Measurements from ENCODE around the gene C1orf94. TPM values are rescaled to one million over a fixed set of nuclear protein-coding genes. Genes with fewer than 3 reads are reported as not detected.

C1orf94 gene
- total and polyA plus RNA-seq, 8 donors, result not detected

DNA sequence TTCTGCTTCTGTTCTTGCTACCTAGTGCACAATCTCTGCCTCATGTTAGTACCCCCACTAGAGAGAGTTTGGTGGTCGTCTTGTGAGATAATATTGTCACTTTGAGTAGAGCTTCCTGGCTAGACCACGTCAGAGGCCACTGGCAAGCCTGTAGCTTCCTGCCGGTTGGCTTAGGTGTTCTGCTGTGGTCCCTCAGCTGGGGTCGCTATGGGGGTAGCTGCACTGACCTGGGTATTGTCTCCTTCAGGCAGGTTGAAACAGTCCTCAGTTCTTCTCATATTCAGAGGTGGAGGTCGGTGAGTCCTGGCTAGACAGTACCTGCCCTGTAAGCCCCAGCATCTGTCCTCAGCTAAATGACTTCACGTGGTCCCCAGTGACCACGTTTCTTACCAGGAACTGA lies 86.2 kb downstream of the C1orf94 start:
- H3K36me3 ChIP-seq, result no peaks in the 10 kb centered on the region
- peaks cover 3 to 48% (median 15%) of the 10 kb centered on the region in 3 donors for H3K27me3 ChIP-seq
- DNase-seq, result no peak
- WGBS, 5 donors, result 59 to 72% (median 64%) methylated on average over 7 of the region's 7 CpGs
- intact Hi-C loops (cut with DNase I; ENCODE audit: low total_unique reads), result no loop called here
- TF ChIP-seq EP300 (IDR thresholded peaks at IDR 0.05), result no peak
- TF ChIP-seq, protein P1, sequence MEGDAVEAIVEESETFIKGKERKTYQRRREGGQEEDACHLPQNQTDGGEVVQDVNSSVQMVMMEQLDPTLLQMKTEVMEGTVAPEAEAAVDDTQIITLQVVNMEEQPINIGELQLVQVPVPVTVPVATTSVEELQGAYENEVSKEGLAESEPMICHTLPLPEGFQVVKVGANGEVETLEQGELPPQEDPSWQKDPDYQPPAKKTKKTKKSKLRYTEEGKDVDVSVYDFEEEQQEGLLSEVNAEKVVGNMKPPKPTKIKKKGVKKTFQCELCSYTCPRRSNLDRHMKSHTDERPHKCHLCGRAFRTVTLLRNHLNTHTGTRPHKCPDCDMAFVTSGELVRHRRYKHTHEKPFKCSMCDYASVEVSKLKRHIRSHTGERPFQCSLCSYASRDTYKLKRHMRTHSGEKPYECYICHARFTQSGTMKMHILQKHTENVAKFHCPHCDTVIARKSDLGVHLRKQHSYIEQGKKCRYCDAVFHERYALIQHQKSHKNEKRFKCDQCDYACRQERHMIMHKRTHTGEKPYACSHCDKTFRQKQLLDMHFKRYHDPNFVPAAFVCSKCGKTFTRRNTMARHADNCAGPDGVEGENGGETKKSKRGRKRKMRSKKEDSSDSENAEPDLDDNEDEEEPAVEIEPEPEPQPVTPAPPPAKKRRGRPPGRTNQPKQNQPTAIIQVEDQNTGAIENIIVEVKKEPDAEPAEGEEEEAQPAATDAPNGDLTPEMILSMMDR (IDR thresholded peaks at IDR 0.05), result no peak
- no peak for TF ChIP-seq POLR2A (IDR thresholded peaks at IDR 0.05)
- TF ChIP-seq POLR2AphosphoS5 (IDR thresholded peaks at IDR 0.05), result no peak
- no peak overlapping the region for H3K27ac ChIP-seq
- H3K9me3 ChIP-seq, result no peaks in the 10 kb centered on the region
- no peaks in the 10 kb centered on the region for H3K4me1 ChIP-seq
- no peak overlapping the region for H3K4me3 ChIP-seq

DNA sequence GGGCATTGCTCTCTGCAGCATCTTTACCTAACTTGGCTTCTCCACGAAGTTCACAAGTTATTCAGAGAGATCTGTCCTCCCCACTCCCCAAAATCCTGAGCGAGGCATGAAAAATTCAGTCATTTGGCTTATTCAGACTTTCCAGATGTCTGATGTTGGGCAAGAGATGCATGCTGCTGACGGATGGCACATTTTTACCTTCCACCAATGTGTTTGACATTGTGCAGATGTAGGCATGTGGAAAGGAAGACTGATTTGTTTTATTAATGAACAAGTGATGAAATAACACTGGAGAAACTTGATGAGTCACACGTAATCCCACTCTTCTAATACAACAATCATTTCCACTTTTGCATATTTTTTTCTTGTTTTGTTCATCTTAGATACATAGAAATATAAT lies 86.7 kb downstream of the C1orf94 start:
- Histone ChIP-seq H3K36me3 (no peaks in the 10 kb centered on the region), H3K9me3 (no peaks in the 10 kb centered on the region), H3K4me1 (no peaks in the 10 kb centered on the region), H3K27me3 (peaks cover 3 to 53% (median 15%) of the 10 kb centered on the region in 3 donors), H3K27ac (no peak overlapping the region), H3K4me3 (no peak overlapping the region)
- no peak for DNase-seq
- intact Hi-C loops (cut with DNase I; ENCODE audit: low total_unique reads), result no loop called here
- TF ChIP-seq, protein P1 (IDR thresholded peaks at IDR 0.05), result no peak
- TF ChIP-seq POLR2A (IDR thresholded peaks at IDR 0.05) (no peak), POLR2AphosphoS5 (IDR thresholded peaks at IDR 0.05) (no peak), EP300 (IDR thresholded peaks at IDR 0.05) (no peak)
- 63 to 72% (median 69%) methylated on average over 4 of the region's 4 CpGs for WGBS, 5 donors

DNA sequence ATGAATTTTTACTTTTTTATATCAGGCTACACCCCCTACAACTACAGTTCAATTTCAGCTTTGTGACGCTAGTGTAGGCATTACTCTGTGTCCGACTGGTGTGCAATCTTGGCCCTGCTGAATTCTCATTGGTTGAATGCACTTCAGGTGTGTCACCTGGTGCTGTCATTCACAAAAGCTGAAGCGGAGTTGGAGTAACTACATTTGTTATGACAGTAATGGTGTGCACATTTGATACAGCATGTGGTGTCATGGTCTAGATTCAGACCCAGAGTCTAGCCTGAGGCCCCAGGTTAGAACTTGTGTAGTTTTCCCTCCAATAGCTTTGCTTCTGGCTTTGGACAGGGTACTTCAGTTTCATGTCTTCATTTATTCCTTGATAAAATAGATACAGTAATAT lies 88.7 kb downstream of the C1orf94 start:
- TF ChIP-seq POLR2AphosphoS5 (IDR thresholded peaks at IDR 0.05) (no peak), POLR2A (IDR thresholded peaks at IDR 0.05) (no peak), EP300 (IDR thresholded peaks at IDR 0.05) (no peak)
- TF ChIP-seq, protein P1 (IDR thresholded peaks at IDR 0.05), result no peak
- Histone ChIP-seq H3K27ac (no peak overlapping the region), H3K36me3 (no peaks in the 10 kb centered on the region), H3K4me1 (no peaks in the 10 kb centered on the region), H3K27me3 (peaks cover 3 to 58% (median 15%) of the 10 kb centered on the region in 3 donors), H3K9me3 (no peaks in the 10 kb centered on the region), H3K4me3 (no peak overlapping the region)
- intact Hi-C loops (cut with DNase I; ENCODE audit: low total_unique reads), result no loop called here
- 49 to 74% (median 58%) methylated on average over 3 of the region's 3 CpGs for WGBS, 5 donors
- no peak for DNase-seq

DNA sequence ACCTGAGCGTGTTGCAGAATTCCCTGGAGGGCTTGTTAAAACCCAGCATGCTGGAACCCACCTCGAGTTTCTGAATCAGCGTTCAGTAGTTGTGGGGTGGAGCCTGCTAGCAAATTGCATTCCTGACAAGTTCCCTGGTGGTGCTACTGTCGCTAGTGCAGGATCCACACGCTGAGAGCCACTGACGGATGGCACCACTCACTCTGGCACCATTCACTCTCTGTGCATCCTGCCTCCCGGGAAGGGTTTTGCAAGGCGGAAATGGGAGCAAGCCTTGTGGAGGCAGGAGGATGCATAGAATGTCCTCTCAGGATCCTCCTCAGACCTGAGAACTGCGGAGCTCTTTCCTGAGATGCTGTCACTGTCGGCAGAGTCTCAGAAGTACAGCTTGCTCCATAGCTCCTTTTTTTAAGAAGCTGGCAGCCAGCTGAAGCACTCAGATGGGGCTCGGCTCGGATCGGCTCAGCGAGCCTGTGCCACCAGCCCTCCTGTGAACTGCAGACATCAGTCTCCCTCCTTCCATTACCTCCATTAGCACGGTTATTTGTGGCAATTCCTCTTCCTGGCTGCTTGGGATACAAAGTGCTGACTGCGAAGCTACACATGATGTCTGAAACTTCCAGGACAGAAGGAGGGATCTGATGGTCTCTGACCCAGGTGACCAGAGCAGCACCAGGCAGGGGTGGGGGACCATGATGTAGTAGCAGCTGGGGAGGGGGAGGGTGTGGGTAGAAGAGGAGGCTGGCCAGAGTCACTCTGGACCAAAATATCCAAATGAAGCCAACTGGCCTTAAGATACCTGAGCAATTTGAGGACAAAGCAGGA lies 89.6 kb downstream of the C1orf94 start:
- TF ChIP-seq POLR2AphosphoS5 (IDR thresholded peaks at IDR 0.05), result no peak
- TF ChIP-seq EP300 (IDR thresholded peaks at IDR 0.05), result no peak
- TF ChIP-seq, protein P1 (IDR thresholded peaks at IDR 0.05), result no peak
- no peak for TF ChIP-seq POLR2A (IDR thresholded peaks at IDR 0.05)
- Histone ChIP-seq H3K4me1 (no peaks in the 10 kb centered on the region), H3K4me3 (no peak overlapping the region), H3K36me3 (no peaks in the 10 kb centered on the region), H3K9me3 (no peaks in the 10 kb centered on the region), H3K27me3 (peaks cover 3 to 60% (median 15%) of the 10 kb centered on the region in 3 donors), H3K27ac (no peak overlapping the region)
- no peak for DNase-seq
- intact Hi-C loops (cut with DNase I; ENCODE audit: low total_unique reads), result no loop called here
- WGBS, 5 donors, result 12 to 22% (median 19%) methylated on average over 12 to 16 of the region's 16 CpGs

All from stomach (tissue), 9 donors.